HG03175 (cell line): ENCODE results near the gene SH3GL1.
A peak's percentile ranks its signal among the peaks of the same experiment; 100 is the strongest.

Experiments used
- ATAC-seq: cut with Tn5 transposase; IDR thresholded peaks from one replicate; pipeline ENCODE4 v1.9.1; 2021; ENCODE audit warnings: mild to moderate bottlenecking, moderate library complexity; ENCODE audit not compliant: unreplicated experiment

SH3GL1 gene, protein sequence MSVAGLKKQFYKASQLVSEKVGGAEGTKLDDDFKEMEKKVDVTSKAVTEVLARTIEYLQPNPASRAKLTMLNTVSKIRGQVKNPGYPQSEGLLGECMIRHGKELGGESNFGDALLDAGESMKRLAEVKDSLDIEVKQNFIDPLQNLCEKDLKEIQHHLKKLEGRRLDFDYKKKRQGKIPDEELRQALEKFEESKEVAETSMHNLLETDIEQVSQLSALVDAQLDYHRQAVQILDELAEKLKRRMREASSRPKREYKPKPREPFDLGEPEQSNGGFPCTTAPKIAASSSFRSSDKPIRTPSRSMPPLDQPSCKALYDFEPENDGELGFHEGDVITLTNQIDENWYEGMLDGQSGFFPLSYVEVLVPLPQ

DNA sequence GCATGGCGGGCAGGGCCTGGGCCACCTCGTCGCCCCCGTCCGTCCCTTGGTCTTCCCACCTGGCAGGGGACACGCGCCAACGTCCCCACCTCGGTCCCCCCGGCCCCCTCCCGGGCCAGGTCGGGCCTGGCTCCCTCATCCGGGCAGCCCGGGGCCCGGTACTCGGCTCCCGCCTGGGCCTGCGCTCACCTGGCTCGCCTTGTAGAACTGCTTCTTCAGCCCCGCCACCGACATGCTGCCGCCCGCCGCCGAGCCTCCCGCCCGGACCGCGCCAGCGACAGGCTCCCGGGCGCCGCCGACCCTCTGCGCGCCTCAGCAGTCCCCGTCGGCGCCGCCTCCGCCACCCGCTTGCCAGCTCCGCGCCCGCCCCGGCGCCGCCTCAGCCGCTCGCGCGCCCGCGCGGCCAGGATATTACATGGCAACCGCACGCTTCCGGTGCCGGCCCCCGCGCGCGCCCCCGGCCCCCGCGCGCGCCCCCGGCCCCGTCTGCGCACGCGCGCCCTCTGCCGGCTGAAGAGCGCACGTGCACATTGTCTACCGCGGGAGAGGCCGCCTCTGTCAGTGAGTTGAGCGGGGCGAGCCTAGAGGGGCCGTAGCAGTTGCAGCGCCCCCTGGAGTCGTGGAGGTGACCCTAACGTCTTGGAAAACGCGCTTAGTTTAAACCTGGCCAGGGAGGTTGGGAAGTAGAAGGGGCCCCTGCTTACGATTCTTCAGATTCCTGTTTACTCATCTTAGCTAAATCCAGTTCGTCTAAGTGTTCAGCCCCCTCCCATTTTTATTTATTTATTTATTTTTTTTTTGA, at the start of gene SH3GL1:
TSS of gene SH3GL1 (minus strand) at position 413 of the 802 bp plus-strand sequence. CDS start at position 234, 179 bp downstream.
- ATAC-seq, result peak; percentile 63

DNA sequence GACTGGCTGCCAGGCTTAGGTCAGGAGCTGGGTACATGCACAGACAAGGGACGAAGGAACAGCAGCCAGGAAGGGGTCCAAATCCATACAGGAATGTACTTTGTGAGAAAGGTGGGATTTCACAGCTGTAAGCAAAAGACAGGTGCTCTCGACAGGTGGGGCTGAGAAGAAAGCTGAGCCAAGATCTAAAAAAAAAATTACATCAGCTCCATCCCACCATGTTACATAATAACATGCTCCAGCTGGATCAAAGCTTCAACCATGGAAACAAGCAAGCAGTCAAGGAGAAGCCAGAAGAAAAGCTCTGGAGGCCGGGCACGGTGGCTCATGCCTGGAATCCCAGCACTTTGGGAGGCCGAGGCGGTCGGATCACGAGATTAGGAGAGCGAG, 49.3 kb upstream of the SH3GL1 start:
- no peak for ATAC-seq

DNA sequence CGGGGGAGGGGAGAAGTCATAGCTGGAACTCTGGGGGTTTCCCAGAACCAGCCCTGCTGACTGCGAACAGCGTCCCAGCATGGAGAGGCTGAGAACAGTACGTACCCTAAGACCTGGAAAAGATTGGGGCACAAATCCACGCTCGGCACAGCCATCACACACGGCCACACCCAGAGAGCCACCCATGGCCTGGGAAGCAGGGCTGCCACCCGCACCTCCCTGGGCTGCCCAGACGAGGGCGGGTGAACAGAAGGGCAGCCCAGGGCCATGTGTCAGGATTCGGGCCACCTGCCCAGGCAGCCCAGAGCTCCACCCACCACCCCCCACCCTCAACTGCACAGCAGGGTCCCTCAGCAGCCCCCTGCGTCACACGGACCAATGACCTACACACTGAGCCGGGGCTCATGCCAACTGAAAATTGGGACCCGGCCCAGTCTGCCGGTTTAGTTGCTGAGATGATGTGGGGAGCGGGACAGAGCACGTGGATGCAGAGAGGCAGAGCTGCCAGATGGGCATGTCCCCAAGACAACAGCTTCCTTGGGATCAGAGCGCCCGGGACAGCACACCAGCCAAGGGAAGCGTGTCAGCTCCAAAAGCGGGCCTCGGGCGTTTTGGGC, 48.8 kb upstream of the SH3GL1 start:
- ATAC-seq, result no peak

DNA sequence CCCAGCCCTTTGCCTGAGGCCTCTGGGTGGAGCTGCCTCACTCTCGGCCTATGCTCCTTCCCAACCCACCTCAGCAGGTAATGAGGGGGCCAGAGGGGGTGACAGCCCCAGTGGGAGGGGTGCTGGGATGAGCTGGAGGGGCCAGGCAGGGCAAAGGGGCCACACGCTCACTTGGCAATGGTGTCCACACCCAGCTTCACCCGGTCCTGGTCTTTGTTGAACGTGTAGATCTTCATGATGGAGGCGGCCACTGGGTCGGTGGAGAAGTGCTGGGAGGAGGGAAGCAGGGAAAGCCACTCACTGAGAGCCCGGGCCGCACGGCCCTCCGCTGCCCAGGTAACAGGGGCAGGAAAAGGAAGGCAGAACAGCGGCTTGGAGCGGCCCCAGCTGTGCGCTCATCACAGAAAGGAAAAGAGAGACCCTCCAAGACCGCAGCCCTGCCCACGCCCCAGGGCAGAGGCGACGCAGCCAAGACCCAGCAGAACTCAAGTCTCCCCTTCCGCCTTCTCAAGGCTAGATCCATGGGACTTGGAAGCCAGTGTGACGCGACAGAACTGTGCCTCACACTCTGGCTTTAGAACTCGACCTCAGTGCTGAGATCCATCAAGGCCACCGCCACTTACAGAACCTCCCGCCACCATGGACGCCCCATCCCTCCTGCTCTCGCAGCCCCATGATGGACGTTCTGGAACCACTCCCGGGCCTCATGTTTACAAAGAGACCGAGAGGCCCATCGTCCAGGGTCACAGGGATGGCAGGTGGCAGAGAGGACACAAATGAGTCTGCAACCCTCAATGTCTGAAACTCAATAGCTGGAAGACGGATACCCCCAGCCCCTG, 48.0 kb upstream of the SH3GL1 start:
- no peak for ATAC-seq

DNA sequence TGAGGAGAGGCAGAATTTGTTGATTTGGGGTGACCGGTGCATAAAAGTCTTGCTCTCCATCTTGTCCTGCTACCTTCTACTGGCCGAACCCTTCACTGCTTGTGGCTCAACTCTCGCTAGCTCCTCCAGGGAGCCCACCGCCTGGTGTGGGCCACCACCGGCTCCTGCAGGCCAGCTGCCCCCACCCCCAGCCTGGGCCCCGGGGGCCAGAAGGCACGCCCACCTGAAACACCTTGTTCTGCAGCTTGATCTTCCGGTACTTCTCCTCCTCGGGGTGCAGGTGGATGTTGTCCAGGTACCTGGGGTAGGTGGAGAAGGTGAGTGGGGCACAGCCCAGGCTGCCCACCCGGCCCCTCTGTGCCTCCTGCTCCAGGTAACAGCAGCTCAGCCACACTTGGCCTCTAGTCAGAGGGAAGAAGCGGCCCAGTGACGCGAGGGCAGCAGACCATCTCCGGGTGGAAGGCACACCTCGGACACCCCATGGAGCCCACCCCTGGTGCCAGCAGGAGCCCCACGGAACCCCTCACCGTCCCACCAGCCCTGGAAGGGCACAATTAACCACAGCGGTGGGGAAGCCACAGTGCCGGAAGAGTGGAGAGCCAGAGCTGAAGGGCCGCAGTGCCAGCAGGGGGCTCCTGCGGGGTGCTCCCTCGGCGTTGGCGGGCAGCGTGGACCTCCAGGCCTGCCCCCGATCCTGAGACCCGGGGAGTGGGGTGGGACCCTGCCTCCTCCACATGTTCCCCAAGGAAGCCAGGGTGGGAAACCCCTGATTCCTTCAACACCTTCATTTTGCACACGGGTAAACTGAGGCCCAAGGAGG, 47.2 kb upstream of the SH3GL1 start:
- ATAC-seq, result no peak

DNA sequence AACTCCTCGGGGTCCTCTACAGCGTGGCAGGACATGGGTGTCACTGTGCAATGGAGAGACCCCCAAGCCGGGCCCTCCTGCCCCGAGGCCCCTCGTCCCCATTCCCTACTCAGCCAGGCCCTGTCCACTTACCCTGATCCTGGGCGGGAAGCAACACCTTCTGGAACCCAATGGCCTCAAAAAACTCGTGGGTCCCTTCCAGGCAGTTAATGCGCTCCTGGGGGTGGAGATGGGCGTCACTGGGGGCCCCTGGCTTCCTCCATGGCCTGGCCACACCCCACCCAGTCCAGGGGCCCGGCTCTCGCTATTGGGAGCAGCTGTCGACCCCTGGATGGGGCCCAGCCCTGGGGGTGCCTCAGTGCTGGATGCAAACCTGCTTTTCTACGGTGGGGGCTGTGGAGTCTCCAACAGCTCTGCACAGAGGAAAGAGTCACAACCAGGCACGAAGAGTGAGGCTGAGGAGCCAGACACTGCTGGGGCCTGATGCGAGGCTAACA, 46.4 kb upstream of the SH3GL1 start:
- ATAC-seq, result no peak

DNA sequence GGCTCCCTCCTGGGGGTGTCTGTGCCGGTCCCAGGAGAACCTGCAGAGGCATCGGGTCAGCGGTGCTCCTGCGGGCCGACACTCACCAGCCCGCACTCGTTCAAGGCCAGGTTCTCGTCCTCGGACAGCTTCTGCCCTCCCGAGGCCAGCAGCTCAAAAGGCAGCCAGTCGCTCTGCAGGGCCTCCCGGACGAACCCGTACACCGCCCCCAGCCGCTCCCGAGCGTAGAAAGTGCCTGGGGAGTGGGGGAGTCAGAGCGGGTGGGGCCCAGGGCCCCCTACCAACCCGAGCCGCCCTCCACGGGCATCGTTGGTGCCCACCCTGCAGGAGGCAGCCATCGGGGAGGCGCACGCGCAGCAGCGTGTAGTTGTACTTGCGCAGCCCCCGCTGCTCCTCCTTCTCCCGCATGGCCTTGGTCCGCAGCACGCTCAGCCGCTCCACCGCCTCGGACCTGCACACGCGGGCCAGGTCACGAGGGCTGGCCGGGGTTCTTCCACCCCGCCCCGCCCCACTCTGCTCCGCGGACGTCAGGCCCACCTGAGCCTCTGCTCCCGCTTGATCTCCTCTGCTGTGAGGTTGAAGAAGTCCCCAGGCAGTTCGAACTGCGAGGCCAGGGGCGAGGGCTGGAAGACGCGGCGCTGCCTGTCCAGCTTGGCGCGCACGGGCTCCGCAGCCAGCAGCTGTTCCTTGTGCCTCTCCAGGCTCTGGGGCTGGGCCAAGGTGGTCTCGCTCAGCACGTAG, 45.8 kb upstream of the SH3GL1 start:
- no peak for ATAC-seq

DNA sequence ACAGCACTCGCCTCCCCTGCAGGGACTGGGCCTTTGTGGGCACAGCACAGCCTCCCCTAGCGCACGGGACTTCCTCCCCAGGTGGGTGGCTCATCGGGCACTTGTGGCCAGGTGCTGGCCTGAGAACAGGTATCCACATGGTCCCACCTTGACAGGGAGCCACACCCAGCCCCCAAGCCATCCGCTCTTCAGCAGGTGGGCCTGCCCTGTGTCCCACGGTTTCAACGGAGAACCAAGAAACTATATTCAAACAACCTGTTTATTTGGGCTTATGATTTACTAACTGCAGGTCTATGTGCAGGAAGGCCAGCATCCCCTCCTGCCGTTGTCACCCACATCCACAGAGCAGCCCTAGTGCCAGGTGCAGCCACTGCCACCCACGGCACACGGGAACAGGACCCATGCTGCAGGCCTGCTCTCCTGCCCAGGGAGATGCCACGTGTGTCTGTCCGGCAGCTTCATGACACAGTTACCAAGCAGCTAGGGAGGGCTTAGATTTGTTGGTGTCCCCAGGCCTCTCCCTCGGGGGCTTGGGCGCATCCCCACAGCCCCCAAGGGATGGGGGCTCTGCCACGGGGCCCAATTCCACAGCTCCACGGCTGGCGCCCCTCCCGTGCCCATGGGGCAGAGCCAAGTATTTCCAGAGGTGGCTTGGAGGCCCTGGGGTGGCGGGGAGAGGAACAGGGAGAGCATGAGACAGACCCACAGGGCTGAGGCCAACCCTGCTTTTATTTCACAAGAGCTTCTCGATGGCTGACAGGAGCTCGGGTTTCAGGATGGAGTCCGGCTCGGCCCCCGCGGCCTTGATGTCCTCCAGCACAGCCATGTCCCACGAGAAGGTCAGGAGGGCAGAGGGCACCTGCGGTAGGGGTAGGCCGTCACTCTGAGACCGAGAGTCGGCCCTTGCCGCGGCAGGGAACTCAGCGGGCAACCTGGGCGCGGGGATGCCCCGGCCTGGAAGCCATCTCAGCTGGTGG, 44.7 kb upstream of the SH3GL1 start:
- ATAC-seq, result no peak

DNA sequence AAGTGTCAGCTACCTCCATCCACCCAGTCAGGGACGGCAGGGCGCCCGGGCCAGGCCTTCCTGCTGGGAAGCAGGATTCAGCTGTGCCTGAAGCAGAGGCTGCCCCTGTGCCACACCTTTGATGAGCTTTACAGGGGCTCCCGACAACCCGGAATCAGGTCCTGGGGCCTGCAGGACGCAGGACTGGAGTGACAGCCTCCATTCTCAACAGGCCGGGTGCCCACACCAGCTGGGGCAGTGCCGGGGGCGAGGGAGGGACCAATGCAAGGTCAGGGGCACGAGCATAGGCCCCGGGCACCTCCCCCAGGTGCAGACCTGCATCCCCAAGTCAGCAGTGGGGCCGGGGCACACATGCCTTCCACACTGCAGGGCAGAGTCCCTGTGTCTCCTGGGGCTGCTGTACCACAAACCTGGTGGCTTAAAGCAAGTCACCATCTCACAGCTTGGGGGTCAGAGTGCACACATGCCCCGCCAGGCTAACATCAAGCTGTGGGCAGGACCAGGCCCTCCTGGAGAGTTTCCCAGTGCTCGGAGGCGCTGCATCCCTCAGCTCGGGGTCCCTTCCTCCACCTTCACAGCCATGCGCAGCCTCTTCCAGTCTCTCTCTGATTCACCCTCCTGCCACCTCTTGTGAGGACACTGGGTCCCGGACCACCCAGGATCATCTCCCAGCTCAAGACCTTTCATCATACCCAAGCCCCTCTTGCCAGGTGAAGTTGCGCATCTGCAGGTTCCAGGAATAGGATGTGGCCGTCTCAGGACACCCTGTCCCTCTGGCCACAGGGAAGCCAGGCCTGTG, 43.8 kb upstream of the SH3GL1 start:
- ATAC-seq, result no peak

DNA sequence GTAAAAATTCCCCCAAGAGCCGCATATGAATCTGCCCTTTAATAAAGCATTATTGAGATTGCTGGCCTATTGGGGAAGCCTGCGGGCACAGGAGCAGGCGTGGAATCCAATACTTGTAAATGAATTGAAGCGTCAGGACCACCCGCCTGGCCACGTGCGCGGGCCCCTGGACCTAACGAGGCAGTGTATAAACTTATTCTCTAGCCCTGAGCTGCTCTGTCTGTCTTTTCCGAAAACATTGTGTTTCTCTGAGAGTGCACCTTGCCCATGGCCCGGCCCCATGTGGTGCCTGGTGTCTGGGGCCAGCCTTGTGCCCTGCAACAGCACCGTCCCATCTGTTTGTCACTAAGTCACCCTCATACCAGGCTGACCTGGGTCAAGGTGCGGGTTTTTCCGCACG, 42.8 kb upstream of the SH3GL1 start:
- no peak for ATAC-seq

DNA sequence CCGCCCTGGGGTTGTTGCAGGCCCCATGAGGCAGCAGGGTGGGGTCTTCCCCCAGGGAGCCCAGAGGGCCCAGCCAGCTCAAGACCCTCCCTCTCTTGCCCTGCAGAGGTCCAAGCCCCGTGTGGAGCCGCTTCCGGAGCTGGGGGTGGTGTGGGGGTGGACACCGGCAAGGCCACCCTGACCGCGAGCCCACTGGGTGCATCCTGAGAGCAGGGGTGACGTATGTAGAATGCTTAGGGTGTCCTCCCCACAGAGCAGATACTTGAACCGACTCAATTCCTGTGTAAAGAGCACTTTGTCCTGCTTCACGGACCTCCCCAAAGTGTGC, 42.4 kb upstream of the SH3GL1 start:
- ATAC-seq, result no peak

DNA sequence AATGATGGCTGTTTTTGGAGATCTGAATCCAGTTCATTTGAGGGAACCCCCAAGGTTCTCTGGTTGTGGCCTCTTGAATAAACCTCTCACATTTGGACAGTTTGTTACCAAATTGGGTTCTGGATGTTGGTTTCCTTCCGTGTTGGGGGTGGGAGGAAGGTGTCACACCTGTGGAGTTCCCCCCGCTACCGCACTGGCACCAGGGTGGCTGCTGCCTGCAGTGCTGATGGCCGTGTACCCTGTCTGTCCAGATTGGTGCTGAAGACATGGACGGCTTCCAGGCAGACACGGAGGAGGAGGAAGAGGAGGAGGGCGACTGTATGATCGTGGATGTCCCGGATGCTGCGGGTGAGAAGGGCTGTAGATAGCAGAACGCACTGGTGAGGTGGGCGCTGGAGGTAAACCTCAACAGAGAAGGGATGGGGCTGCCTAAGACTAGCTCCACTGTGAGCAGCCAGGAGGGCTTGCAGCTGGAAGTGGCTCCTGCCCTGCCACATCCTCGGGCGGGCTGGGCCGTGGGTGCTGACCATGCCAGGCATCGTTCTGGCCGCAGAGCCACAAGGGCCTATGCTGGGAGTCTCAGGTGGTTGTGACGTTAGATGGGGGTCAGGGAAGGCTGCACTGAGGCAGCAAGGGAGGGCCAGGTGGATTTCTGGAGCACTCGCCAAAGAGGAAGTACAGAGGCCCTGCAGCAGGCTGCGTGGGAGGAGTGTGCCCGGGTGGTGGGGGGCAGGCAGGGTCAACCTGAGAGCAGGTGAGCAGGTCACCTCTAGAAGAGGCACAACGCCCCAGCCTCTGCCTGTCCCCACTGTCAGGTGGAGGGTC, 41.9 kb upstream of the SH3GL1 start:
- no peak for ATAC-seq

DNA sequence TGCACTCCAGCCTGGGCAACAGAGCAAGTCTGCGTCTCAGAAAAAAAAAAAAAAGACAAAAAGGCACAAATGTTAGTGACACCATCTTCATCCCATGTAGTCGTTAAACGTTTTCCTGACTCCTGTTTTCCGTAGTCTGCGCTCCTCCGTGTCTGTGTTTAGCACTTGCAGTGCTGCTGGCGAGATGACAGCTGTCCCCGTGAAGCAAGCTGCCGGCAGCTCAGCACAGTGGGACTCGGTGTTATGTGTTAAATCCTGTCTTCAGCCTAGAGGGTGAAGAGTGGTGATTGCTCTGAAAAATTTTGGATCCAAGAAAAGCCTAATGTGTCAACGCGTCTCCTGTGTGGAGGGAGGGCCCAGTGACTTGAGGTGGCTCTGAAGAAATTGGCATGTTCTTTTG, 38.9 kb upstream of the SH3GL1 start:
- ATAC-seq, result no peak

DNA sequence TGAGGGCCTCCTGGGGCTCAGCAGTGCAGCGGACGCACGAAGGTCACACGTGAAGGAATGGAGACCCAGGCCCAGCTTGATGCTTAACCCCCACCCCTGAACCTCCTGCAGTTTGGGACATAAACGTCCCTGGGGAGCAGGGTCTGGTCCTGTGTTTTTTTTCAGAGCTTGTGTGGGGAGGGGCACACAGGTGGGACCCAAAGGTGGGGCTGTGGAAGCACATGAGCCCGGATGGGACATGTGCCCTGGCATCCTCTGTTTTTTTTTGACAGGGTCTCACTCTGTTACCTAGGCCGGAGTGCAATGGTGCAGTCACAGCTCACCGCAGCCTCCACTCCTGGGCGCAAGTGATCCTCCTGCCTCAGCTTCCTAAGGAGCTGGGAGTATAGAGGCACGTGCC, 36.8 kb upstream of the SH3GL1 start:
- ATAC-seq, result no peak

DNA sequence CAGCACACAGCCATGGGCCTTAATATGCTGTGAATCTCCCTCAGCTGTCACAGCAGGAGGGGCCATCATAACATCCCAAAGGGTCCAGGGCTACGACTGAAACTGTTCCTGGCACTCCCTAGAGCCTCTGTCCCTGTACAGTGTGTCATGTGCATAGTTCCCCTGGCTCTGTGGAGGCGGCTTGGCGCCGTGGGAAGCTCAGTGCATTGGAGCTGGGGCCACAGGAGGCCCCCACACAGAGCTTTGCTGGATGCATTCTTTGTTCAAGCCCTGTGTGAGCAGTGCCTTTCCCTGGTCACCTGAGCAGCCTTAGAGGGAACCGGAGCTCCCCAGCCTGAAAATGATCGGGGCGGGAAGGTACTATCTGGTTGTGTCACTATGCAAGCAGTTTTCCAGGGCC, 35.9 kb upstream of the SH3GL1 start:
- ATAC-seq, result no peak

DNA sequence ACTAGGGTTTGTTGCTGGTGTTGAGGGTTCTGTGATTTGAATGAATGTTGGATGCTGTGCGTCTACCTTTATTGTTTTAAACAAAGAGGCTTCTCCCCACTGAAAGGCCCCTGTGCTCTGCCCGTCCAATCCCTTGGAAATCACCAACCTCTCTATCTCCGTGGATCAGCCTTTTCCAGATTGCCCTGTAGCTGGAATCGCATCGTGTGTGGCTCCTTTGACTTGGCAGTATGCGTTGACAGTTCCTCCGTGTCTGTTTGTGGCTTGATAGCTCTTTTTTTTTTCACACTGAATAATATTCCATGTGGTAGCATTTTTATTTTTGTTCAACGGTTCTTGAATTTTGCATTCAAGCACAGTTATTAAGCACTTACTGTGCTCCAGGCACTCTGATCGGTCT, 34.0 kb upstream of the SH3GL1 start:
- no peak for ATAC-seq
